Suppressor macrophage treated with lipopolysaccharide for 1 hour (primary cell): ENCODE measurements around the gene IL9.

Experiments used
- DNase-seq, 3 donors: peaks; one replicate each; pipeline ENCODE4 v3.0.0-alpha.2; 2020 to 2022

IL9 gene

DNA sequence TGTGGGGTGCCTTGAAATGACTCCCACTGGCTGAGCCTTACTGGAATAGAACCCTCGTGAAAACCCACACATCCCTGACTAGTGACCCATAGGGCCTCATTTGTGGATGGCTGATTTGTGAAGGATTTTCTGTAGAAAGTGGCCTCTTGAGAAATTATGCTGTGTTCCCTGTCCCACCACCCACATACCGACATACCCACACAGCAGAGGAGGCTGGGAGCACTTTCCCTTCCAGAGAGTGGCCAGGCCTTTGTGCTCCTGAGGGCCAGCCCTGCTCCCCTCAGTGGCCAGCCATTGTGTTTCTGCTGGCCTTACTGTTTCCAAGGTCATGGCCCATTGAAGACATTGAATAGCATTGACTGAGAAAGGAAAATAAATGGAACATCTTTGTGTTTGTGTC is 29.6 kb downstream of the IL9 start:
- DNase-seq = peak; percentile 25 to 47 (median 30)

DNA sequence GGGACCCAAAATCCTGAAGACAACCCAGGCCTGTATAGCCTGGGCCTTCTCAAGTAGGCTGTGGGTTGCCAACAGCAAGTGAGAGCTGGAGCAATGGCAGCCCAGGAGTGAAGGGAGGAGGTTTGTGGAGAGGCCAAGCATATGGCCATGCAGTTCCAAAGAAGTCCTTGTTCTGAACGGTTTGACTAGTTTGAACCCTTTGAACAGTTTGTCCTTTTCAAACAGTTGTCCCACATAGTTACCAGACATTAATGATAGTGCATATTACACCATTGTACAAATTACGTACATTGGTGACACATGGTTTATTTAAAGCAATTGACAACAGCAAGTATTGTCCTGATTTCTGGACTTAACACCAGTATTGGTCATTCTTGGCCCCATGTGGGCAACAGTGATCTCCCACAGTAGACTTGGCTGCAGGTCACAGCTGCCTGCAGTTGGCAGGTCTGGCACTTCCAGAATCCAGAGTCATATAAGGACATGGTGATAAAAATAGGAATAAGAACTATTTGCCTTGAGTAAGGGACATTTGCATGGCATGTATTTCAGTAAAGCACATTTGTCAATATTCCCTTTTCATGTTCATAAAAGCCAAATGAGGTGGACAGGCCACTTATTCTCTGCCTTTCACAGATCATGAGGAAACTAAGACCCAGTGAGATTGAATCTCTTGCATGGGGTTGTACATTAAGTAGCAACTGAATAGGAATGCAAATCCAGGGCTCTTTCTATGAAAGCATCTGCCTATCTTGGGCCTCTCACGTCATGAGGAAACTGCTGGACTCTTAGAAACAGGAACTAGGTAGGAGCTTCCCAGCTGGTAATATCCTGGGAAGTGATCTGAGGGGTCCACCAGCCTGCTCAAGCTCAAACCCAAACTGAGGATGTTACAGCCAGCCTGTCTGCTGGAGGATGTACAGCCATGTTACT is 30.9 kb downstream of the IL9 start:
- peak; percentile 70 to 86 (median 78) for DNase-seq

DNA sequence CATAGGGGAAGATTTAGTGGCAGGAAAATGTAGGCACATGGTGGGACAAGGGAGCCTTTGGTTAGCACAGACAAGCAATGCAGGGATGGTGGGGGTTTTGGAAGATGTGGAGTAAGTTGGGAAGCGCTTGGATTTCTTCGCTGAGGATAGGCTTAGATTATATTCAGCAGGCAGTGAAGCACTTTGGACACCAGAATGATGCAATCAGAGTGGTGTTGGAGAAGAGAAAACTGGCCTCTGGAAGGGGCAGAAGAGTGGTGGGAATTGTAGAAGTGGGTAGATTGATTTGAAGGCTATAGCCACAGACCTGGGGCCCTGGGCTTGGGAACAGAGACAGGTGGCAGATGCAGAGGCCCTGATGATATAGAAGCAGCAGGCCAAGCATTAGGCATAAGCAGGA is 32.9 kb downstream of the IL9 start:
- no peak for DNase-seq

DNA sequence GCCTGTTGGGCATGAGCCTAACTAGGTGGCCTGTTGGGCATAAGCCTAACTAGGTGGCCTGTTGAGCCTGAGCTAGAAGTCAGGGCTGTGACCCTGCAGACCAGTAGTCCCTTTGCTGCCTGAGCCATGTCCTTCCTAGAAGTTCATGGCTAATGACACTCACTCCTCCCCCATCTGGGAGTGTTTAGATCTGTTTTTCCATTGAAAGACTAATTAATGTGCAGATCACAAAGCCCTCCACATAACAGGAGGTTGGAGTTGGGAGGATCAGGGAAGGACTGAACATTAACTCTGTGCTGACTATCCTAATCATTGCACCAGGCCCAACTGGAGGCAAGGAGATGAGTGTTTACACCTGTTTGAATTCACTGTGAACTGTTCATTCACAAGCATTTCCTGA is 33.6 kb downstream of the IL9 start:
- DNase-seq = no peak

DNA sequence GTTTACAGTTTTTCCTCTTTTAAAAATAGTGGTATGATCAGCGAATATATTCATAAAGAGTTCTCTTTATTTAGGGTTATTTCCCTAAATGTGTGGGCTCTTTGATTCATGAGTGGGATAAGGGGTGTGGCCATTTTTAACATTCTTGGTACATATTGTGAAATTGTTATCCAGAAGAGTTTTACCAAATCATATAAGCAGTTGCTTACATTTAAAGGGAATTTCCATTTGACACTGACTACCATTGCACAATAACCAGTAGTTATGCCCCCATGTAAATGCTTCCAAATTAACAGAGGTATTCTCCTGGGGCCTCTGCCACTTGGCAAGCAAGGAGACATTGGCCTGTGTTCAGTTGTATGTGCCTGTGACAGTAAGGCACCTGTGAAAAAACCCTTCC is 34.0 kb downstream of the IL9 start:
- DNase-seq = peak; percentile 74 to 95 (median 93)

DNA sequence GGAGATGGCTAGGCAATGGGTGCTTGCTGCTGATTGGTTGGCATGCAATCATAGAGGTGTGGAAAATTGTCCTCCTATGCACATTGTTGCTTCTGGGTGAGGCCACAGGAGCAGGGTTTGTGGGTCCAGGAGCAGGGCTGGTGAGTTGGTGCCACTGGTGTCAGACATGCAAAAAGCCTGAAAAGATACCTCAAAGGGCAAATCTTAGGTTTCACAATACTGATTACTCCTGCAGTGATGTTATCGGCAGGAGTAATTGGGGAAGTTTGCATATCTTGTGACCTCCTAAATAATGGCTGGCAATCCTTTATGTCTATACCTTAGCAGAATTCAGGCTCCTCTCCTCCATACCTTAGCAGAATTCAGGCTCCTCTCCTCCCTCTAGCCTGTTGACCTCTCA is 36.0 kb downstream of the IL9 start:
- DNase-seq = peak; percentile 58 to 74 (median 62)

DNA sequence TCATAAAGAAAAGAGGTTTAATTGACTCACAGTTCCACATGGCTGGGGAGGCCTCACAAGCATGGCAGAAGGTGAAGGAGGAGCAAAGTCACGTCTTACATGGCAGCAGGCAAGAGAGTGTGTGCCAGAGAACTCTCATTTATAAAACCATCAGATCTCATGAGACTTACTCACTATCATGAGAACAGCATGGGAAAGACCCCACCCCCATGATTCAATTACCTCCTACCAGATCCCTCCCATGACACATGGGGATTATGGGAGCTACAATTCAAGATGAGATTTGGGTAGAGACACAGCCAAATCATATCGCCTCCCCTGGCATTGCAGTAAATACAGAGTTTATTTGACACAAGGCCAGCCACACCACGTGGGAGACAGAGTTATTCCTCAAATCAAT is 36.5 kb downstream of the IL9 start:
- peak; percentile 55 to 64 (median 62) for DNase-seq

DNA sequence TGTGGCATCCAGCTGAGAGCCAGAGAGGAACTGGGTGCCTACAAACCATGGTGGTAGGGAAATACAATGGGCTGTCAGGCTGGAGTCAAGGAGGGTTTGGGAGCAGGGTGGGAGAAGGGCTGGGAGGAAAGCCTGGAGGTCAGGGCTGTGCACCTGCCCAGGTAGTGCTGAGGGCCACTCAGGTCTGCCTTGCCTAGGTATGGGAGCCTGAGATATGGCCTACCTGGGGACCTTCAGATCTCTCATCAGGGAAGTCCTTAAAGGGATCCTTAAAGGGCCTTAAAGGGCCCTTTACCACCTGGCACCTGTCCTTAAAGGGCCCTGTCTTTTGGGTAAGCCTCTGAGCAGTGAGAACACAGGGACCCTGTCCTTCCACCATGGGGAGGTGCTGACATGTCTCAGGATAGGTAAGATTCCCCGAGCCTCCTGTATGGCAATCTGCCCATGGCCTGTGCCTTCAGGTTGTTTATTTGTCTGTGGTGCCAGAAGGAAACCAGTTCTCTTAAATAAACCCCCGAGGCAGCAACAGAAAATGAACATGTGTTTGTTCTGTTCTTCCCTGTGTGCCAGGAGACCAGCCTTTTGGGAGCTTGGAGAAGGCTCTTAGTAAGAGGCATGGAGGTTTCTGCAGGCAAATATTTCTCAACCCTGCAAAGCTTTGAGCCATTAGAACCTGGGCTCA is 37.9 kb downstream of the IL9 start:
- no peak for DNase-seq

DNA sequence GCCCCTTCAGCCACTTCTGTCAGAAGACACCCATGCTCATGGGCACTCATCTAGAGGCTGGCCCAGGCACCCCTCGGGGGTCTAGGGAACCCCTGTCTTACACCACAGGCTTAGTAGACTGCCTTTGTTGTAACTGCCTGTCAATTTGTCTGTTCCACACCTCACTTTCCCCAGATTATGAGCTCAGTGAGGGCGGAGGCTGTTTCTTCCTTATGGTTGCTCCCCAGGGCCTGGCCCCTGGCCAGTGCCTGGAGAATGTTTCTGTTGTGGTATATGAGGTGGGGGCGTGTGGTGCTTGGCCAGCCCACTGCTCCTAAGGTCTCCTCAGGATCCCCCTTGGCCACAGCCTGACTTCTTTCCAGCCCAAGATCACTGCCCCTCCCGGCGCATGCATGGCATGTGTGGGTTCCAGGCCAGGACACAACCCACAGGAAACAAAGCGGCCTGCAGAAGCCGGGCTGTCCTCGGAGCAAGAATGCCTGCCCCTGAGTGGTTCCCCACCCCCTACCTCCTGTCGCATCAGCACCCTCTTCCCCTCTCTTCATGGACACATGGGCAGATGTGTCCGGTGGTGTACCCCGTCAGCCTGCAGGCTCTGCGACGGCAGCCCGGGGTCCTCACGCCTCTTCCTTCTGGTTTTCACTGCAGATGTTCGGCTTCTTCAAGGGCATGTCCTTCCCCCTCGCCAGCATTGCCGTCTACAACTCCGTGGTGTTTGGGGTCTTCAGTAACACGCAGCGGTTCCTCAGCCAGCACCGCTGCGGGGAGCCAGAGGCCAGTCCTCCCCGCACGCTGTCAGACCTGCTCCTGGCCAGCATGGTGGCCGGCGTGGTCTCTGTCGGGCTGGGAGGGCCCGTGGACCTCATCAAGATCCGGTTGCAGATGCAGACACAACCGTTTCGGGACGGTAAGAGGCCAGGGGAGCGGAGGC is 43.5 kb downstream of the IL9 start:
- DNase-seq = no peak

DNA sequence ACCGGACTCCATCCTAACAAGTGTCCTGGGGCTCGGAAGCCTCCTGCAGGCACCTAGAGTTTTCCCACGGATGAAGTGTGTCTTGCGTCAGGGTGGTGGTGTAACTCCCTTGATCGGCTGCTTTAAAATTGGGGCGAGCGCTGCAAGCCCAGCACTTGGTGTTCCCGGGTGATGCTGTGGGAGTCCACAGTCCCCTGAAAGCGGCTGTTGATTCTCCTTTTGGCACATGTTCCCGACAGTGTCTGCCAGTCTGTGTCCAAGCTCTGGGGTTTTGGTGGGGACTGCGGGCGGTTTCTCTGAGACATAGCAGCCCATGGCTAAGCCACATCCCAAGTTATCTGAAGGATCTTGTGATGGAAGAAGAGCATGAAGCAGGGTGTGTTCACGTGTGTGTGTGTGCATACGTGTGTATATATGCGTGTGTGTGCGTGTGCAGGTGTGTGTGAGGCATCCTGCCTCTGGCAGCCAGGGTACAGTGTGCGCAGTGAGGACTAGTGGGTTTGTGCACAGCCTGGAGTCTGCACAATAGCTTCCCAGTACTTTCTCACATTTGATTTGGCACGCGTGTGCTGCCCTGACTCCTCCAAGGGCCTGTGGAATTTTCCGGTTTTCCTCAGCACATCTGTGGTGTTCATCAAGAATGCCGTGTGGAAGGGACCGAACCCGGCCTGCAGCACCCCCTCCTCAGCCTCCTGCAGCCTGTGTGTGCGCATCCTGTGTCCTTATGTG is 44.3 kb downstream of the IL9 start:
- DNase-seq = no peak

DNA sequence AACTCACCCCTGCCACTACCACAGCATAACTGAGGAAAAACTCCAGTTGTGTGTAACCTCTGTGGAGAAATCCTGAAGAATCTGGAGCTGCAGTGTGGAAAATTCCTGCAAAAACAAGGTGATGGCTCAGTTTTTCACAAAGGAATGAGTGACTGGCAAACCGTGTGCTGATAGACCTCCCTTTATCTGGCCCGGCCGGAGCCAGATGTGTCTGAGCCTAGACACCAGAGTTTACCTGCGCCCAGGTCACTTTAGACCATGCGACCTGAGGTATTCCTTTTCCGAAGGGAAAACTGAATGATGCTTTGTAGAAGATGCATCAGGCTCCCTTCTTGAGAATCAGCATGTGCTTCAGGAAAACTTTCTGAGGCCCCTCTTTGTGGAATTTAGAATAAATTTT is 45.0 kb downstream of the IL9 start:
- DNase-seq = no peak

DNA sequence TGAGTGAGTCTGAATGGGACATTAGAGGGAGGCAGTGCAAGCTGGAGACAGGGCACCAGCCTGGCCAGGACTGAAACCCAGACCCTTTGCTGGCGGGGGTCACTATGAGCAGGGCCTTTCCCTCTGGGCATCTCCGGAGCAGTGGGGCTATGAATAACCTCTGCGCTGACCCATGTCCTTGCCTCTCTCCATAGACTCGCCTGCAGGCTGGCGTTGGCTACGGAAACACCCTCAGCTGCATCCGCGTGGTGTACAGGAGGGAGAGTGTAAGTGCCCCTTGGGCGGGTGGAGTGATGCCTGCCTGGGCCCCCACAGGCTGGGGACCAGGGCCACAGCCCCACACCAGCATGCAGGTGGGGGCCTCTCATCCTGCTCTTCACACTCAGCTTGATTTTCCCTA is 45.4 kb downstream of the IL9 start:
- no peak for DNase-seq

DNA sequence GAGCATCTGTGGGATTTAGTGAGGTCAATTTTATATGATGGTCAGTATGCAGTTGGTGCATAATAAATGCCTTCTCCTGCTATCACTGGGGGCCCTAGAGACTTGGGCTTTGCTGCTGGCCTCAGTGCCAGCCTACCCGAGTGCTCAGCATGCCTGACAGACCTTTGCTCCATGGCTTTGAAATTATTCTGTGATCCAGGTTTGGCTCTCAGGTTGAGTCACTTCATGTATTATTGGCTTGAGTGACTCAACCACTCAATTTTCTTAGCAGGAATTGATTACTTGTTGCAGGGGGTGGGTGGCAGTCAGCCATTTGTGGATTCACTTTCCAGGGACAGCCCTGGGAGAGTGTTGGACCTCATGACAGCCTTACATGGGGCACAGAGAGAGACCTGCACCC is 47.7 kb downstream of the IL9 start:
- DNase-seq = no peak

DNA sequence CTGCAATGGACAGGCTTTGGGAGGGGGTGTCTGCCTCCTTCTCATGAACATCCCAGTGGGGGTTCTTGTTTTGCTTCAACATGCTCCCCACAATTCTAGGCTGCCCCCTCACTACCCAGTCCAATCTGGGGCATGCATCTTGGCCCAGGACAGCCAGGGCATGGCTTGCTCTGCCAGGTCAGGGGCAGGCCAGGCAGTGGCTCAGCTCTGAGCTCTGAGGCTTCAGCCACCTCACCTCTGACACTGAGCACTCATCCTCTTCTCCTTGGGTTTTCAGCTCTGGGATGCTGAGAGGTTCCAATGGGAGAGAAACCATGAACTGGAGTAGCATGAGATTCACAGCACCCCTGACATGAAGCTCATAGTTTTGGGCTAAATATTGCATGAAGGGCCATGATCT is 49.3 kb downstream of the IL9 start:
- DNase-seq = no peak

DNA sequence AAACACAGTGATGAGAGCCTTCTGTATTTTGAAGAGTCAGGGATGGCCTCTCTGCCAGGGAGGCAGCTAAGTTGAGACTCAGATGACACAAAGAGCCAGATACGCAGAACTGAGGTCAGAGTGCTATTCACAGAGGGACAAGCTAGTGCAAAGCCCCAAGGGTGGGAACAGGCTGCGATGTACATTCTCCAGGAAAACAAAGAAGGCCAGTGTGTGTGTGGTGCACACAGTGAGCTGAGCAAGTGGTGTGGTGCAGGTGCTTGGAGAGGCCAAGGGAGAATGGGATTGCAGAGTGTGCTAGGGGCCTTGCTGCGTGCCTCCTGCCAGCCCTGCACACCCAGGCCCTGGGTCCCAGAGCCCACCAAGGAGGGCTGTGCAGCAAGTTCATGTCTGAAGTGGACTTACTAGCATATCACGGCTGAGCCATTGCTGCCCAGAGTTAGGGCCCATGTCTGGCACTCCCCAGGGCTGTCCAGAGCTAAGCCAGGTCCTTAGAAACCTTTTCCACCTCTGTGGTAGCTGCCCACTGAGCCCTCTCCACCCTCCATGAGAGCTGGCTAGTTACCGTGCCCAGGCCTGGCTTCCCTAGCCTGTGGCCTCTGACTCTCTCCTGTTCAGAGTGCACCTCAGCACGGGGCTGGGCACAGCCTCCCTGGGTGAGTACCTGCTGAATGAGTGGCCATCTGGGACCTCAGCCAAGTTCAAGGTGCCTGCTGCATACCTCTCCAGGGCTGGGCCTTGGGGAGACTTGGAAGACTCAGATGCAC is 51.9 kb downstream of the IL9 start:
- no peak for DNase-seq

DNA sequence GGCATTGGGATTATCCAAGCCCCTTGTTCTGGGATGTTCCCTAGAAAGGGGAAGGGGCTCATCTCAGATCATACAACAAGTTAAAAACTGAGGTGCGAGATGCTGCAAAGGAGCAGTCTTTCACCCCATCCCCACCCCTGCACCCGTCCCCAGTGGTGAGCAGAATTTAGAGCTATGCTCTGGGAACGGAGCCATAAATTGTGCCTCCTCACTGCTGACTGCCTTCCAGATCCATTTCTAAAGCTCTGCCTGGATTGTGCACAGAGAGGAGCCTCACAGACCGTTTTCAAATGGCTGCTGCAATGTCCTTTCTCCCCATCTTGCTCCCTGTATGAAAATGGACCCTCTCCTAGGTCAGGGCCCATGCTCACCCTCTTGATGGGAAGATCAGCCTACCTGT is 52.9 kb downstream of the IL9 start:
- no peak for DNase-seq
